Stimulated activated CD8-positive, alpha-beta memory T cell treated with anti-CD3 and anti-CD28 coated beads, Interleukin-7, amount 100 ng/mL, for 1 hour (primary cell): Measurements from ENCODE around the gene BCDIN3D.
"Not testable (repeated sequence)": the region's sequence is repeated elsewhere in the genome, so short reads cannot be mapped to it uniquely, and the experiment has no call there.

ENCODE experiments used
- DNase-seq, 2 donors: peaks; one replicate each; pipeline ENCODE4 v3.0.0-alpha.2; 2020; ENCODE audit warnings: low read depth in 2 of 2

The BCDIN3D gene

DNA sequence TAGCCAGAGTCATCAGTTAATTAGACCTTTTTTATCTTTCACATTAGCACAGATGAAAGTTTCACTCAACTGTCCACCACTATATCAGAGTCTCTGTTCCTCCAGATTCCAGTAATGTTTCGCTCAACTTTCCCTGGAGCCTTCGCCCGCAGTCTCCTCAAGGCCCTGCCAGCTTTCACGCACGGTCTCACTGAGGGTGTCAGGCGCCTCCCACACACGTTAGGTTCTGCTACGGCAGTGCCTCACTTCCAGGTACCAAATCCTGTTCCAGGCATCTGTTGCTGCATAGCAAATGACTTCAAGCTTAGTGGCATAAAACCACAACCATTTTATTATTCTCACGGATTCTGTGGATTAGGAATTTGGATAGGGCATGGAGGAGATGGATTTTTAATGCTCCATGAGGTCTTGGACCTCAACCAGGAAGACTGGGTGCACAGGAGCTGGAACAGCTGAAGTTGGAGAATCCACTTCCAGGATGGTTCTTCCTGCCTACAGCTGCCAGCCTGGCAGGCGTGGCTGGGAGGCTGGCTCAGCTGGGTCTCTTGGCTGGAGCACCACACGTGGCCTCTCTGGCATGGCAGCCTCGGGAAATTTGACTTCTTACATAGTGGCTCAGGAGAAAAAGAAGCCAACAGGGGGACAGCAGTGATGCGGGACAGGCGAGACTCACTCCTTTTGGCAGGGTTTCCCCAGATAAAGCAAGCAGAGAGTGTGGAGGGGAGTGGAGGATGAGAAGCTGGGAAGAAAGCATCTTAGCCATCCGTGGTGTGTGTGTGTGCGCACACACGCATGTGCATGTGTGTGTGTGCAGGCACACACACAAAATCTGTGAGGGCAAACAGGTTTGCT is 21.3 kb upstream of the BCDIN3D start:
- no peak for DNase-seq

DNA sequence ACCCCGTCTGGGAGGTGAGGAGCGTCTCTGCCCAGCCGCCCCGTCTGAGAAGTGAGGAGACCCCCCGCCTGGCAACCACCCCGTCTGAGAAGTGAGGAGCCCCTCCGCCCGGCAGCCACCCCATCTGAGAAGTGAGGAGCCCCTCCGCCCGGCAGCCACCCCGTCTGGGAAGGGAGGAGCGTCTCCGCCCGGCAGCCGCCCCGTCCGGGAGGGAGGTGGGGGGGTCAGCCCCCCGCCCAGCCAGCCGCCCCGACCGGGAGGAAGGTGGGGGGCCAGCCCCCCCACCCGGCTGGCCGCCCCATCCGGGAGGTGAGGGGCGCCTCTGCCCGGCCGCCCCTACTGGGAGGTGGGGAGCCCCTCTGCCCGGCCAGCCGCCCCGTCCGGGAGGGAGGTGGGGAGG is 18.0 kb upstream of the BCDIN3D start:
- DNase-seq, result not testable (repeated sequence)

DNA sequence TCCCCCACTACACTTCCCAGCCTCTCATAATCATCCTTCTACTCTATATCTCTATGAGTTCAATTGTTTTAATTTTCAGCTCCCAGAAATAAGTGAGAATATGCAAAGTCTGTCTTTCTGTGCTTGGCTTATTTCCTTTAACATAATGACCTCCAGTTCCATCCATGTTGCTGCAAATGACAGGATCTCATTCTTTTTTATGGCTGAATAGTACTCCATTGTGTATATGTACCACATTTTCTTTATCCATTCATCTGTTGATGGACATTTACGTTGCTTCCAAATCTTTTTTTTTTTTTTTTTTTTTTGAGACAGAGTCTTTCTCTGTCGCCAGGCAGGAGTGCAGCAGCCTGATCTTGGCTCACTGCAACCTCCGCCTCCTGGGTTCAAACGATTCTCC is 13.0 kb upstream of the BCDIN3D start:
- DNase-seq, result not testable (repeated sequence)

- DNase-seq, result no peak
Observed at GRCh38 chr12:49854976-49855375, 12.1 kb upstream of the BCDIN3D start.

- no peak for DNase-seq
Observed at GRCh38 chr12:49853671-49854070, 10.8 kb upstream of the BCDIN3D start.

DNA sequence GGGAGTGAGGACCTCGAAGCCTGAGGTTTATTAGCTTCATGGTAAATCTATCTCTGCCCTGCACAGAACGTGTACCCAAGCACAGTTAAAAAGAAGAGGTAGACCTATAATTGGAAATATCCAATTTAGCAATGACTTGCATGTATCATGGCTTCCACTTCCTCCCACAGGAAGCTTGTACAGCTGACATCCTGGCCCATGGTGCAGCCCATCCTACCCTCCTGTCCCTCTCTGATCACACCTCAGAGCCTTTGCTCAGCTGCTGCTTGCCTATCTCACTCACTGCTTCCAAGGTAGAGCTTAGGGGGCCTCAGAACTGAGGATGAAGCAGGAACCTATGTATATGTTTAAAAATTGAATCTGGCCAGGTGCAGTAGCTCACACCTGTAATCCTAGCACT is 4.3 kb upstream of the BCDIN3D start:
- DNase-seq, result no peak

GRCh38 chr12:49846032-49846431 is 3.1 kb upstream of the BCDIN3D start:
- no peak for DNase-seq

DNA sequence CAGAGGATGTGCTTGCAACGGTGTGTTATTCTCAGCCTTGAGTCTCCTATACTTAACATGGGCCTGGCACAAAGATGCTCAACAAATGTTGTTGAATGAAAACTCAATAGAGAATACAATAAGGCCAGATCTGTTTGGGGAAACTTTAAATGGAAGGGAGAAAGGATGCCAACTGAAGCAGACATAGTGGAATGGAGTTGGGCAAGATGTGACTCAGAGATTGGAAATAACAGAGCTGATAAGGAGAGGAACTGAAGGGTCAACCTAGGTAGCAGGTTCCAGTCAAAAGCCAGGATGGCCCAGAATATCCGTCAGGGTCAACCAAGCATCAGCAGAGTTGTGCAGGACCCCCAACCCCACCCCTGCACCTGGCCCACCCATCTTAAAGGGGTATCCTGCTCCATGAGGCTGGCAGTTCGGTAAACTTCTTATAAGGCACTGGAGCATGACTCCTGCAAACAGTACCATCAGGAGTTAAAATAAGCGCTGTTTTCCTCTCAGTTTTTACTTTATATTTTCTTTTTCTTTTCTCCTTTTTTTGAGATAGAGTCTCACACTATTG is 1.1 kb upstream of the BCDIN3D start:
- DNase-seq, result no peak

DNA sequence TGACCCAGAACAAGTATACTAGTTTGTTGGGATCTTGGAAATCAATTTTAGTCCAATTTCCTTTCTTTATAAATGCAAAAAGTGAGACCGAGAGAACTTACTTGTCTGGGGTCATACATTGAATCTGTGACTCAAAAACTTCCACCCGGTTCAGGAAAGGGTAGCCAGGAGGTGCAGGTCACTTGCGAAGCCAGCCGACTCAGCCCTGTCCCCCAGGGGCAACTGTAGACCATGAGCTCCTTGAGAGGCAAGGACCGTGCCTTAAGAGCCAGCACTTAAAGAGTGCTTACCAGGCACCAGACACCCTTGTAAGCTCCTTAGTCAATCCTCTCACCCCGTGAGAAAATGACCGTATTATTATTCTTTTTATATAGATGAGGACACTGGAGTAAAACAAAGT is 505 bp upstream of the BCDIN3D start:
- DNase-seq, result no peak

- DNase-seq, result no peak
Observed at GRCh38 chr12:49838973-49839633, 3.8 kb downstream of the BCDIN3D start.

DNA sequence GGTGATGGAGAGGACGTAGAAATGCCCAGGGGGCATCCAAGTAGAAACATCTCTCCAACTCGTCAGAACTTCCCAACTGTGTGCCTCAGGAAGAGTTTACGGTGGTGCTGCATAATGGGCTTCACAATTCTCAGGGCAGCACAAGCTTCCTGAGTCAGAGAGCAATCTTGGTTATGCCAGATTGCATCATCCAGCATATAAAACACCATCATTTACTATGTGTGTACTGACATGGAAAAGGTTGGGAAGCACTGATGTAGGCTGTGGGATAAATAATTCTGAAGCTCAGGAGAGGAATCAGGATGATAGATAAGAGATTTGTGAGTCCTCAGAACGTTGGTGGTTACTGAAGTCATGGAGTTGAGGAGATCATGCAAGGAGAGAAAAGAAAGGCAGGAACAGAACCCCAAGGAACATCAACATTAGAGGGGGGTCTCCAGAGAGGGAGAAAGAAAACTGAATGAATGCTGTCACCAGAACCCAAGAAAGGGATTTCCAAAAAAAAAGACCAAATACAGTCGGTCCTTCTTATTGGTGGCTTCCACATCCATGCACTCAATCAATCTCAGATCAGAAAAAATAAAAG is 10.0 kb downstream of the BCDIN3D start:
- DNase-seq, result no peak

DNA sequence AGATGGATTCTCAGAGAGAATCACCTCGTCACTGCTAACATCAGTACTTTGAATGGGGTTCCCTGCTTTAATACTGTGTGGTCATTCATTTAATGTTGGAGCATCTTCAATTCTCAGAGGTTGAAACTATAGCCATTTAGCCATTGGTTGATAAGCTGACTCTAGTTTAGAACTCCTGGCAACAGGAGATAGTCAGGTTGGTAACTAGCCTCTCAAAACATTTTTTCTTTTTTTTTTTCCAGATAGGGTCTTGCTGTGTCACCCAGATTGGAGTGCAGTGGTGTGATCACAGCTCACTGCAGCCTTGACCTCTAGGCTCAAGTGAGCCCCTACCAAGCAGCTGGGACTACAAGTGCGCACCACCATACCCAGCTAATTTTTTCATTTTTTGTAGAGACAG is 11.2 kb downstream of the BCDIN3D start:
- DNase-seq, result no peak

- DNase-seq, result peak; percentile 84 to 86
Observed at GRCh38 chr12:49828133-49829091, 14.5 kb downstream of the BCDIN3D start, which contains the start of gene NCKAP5L. Gene NCKAP5L, minus strand, starts transcription at chr12:49828413. Its CDS starts 24,369 bp downstream, at chr12:49804044.

- DNase-seq, result peak in 1 of 2 donors; percentile 14
Observed at GRCh38 chr12:49827401-49828099, 15.4 kb downstream of the BCDIN3D start.

- no peak for DNase-seq
Observed at GRCh38 chr12:49827051-49827400, 15.9 kb downstream of the BCDIN3D start.

GRCh38 chr12:49825971-49826421 is 16.9 kb downstream of the BCDIN3D start:
- no peak for DNase-seq

GRCh38 chr12:49825360-49825970 is 17.4 kb downstream of the BCDIN3D start:
- no peak for DNase-seq

- DNase-seq, result no peak
Observed at GRCh38 chr12:49824895-49825294, 18.0 kb downstream of the BCDIN3D start.

DNA sequence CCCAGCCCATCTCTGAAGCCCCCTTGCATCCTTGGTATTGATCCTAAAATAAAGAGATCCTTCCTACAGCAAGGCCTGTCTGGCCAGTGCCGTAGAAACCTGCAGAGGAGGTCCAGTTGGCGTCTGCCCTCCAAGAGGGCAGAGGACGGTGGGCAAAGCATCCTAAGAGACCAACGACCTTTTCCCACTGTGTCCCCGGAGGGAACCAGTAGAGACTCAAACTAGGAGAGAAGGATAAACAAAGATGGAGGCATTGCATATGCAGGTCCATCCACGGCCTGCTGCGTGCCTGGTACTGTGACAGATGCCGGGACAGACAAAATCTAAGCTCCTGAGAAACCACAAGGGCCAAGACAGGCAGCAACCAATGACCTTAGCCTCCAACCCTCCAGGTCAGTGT is 18.5 kb downstream of the BCDIN3D start:
- DNase-seq, result no peak

GRCh38 chr12:49823951-49824350 is 19.0 kb downstream of the BCDIN3D start:
- DNase-seq, result no peak
